GM18499 (cell line): ENCODE data around the gene KCNK7.

Experiments used
- ATAC-seq: cut with Tn5 transposase; IDR thresholded peaks from one replicate; pipeline ENCODE4 v1.9.1; 2021; ENCODE audit warnings: moderate number of reproducible peaks; ENCODE audit not compliant: insufficient read depth, unreplicated experiment

KCNK7 gene

GRCh38 chr11:65545853-65546216, 49.8 kb downstream of the KCNK7 start:
- no peak for ATAC-seq
